GM21825 (cell line): ENCODE data around the gene RBM39.

Source experiments
- ATAC-seq: cut with Tn5 transposase; IDR thresholded peaks from one replicate; pipeline ENCODE4 v1.9.1; 2021; ENCODE audit warnings: mild to moderate bottlenecking, moderate library complexity; ENCODE audit not compliant: unreplicated experiment

Gene RBM39

GRCh38 chr20:35681960-35682359, 60.1 kb downstream of the RBM39 start:
- ATAC-seq = no peak

- ATAC-seq = no peak
These were observed 61.4 kb downstream of the RBM39 start for GRCh38 chr20:35680452-35681183.

- no peak for ATAC-seq
These were observed 67.1 kb downstream of the RBM39 start for GRCh38 chr20:35674921-35675320.

- ATAC-seq = no peak
These were observed 68.2 kb downstream of the RBM39 start for GRCh38 chr20:35673884-35674283.

GRCh38 chr20:35669681-35670080, 72.4 kb downstream of the RBM39 start:
- ATAC-seq = no peak

GRCh38 chr20:35669221-35669620, 72.8 kb downstream of the RBM39 start:
- ATAC-seq = no peak

GRCh38 chr20:35665949-35666288, 76.1 kb downstream of the RBM39 start:
- no peak for ATAC-seq

GRCh38 chr20:35664466-35665206, 77.4 kb downstream of the RBM39 start, which contains the start of the genes CPNE1 and RBM12:
TSS of gene CPNE1 (minus strand) at chr20:35664900. CDS start at chr20:35632923, 31,977 bp downstream.
TSS of gene RBM12 (minus strand) at chr20:35664900. CDS start at chr20:35655322, 9,578 bp downstream.
- peak; percentile 73 for ATAC-seq

GRCh38 chr20:35663516-35664465, 78.3 kb downstream of the RBM39 start:
- ATAC-seq = peak; percentile 26

- ATAC-seq = no peak
These were observed 79.5 kb downstream of the RBM39 start for GRCh38 chr20:35662551-35662950.

- ATAC-seq = no peak
These were observed 80.2 kb downstream of the RBM39 start for GRCh38 chr20:35661908-35662307.

GRCh38 chr20:35661053-35661452, 81.0 kb downstream of the RBM39 start:
- ATAC-seq = no peak

GRCh38 chr20:35660122-35660937, 81.7 kb downstream of the RBM39 start:
- no peak for ATAC-seq

GRCh38 chr20:35657271-35657670, 84.8 kb downstream of the RBM39 start:
- ATAC-seq = no peak

- no peak for ATAC-seq
These were observed 87.6 kb downstream of the RBM39 start for GRCh38 chr20:35654415-35654814.

GRCh38 chr20:35653893-35654292, 88.2 kb downstream of the RBM39 start:
- no peak for ATAC-seq
